HCT116 (cell line): ENCODE data around the gene ARMC2. TPM values are rescaled to one million over a fixed set of nuclear protein-coding genes. Genes with fewer than 3 reads are reported as not detected.

Experiments
- ATAC-seq: fragments of 200-7000 bp; cut with Tn5 transposase; 2 replicates; pipeline ENCODE4 v1.9.1; 2020; ENCODE audit warnings: mild to moderate bottlenecking, moderate library complexity
- BruUV-seq: library from RNA; stranded (reverse); fragments of 400-500 nt; replicated peaks from 2 replicates; lab custom pipeline; 2021; lab: Mats Ljungman, UMichigan
- CTCF ChIA-PET: fragments of 300-600 bp; sonication (Branson Sonifier 250); formaldehyde crosslinking; loops from one replicate; lab custom pipeline; 2021; ENCODE audit warnings: antibody characterized with exemption; lab: Charles Lee
- POLR2A ChIA-PET: fragments of 300-600, 350-600 bp; sonication (Branson Sonifier 250); formaldehyde crosslinking; loops from one replicate; lab custom pipeline; 2021; ENCODE audit warnings: antibody characterized with exemption; lab: Charles Lee
- RAD21 ChIA-PET, 2 experiments: fragments of 300-600 bp; sonication (Branson Sonifier 250); formaldehyde crosslinking; loops; one replicate each; lab custom pipeline; 2023; ENCODE audit warnings: low total read pairs in 2 of 2; ENCODE audit not compliant: uncharacterized antibody in 2 of 2, unreplicated experiment in 2 of 2, low non-redundant PET in 1 of 2; lab: Charles Lee
- DNase-seq: peaks from one replicate; pipeline ENCODE4 v3.0.0-alpha.2; 2010; ENCODE audit warnings: low read depth, low spot score
- H2AFZ ChIP-seq: fragments of 200-600 bp; shearing (Covaris generic), sonication (generic); 2 replicates; pipeline ENCODE4 v1.6.1; 2017; ENCODE audit warnings: low read depth, mixed run types, mixed read lengths, antibody characterized with exemption, low read length; ENCODE audit not compliant: poor library complexity, severe bottlenecking
- H3K27ac ChIP-seq: 2 replicates; pipeline ENCODE4 v1.5.1; 2012; ENCODE audit warnings: low read depth, low read length
- H3K27me3 ChIP-seq: fragments of 200-600 bp; sonication (generic); 2 replicates; pipeline ENCODE4 v1.6.1; 2016; ENCODE audit warnings: mixed run types, low read length, mixed read lengths; ENCODE audit not compliant: insufficient read depth
- H3K36me3 ChIP-seq, 2 experiments: fragments of 200-500 bp in 1 of 2; fragments of 200-600 bp in 1 of 2; sonication (Bioruptor generic) in 1 of 2; sonication (generic) in 1 of 2; 2 replicates each; pipeline versions ENCODE4 v1.5.1 to v1.6.1; 2014 to 2016; ENCODE audit warnings: low read length in 2 of 2, inconsistent platforms in 1 of 2, mixed read lengths in 1 of 2, mixed run types in 1 of 2; ENCODE audit not compliant: insufficient read depth in 2 of 2, control insufficient read depth in 1 of 2
- H3K4me1 ChIP-seq, 2 experiments: fragments of 200-600 bp in 1 of 2; sonication (generic) in 1 of 2; 2 replicates each; pipeline versions ENCODE4 v1.5.1 to v1.6.1; 2012 to 2017; ENCODE audit warnings: low read length in 2 of 2, inconsistent platforms in 1 of 2, mild to moderate bottlenecking in 1 of 2, mixed read lengths in 1 of 2, mixed run types in 1 of 2, moderate library complexity in 1 of 2; ENCODE audit not compliant: insufficient read depth in 2 of 2, control insufficient read depth in 1 of 2
- H3K4me2 ChIP-seq: fragments of 200-600 bp; sonication (generic); 2 replicates; pipeline ENCODE4 v1.6.1; 2017; ENCODE audit warnings: mixed run types, low read length, mixed read lengths
- H3K4me3 ChIP-seq, 2 experiments: fragments of 200-600 bp in 1 of 2; sonication (generic) in 1 of 2; replicated peaks in 1 of 2; 2 replicates each; pipeline ENCODE4 v1.5.1; 2011 to 2016; ENCODE audit warnings: low read length in 2 of 2, control low read depth in 1 of 2, low read depth in 1 of 2, mild to moderate bottlenecking in 1 of 2, mixed read lengths in 1 of 2, mixed run types in 1 of 2
- H3K79me2 ChIP-seq: fragments of 200-600 bp; sonication (generic); 2 replicates; pipeline ENCODE4 v1.6.1; 2017; ENCODE audit warnings: mild to moderate bottlenecking, mixed run types, low read length, moderate library complexity, mixed read lengths; ENCODE audit not compliant: insufficient read depth
- H3K9ac ChIP-seq: fragments of 200-600 bp; sonication (generic); 2 replicates; pipeline ENCODE4 v1.6.1; 2016; ENCODE audit warnings: low read length, mixed read lengths
- H3K9me2 ChIP-seq: fragments of 200-600 bp; sonication (generic), shearing (Covaris generic); 2 replicates; pipeline ENCODE4 v1.6.1; 2017; ENCODE audit warnings: mixed run types, mild to moderate bottlenecking, moderate library complexity; ENCODE audit not compliant: insufficient read depth
- H3K9me3 ChIP-seq, 2 experiments: fragments of 200-500 bp in 1 of 2; fragments of 200-600 bp in 1 of 2; sonication (Bioruptor generic) in 1 of 2; sonication (generic) in 1 of 2; 2 replicates each; pipeline ENCODE4 v1.6.1; 2014 to 2017; ENCODE audit warnings: low read length in 2 of 2, mixed read lengths in 2 of 2, inconsistent platforms in 1 of 2, low read depth in 1 of 2, mild to moderate bottlenecking in 1 of 2, mixed run types in 1 of 2, moderate library complexity in 1 of 2; ENCODE audit not compliant: control insufficient read depth in 1 of 2, insufficient read depth in 1 of 2
- H4K20me1 ChIP-seq: fragments of 200-600 bp; sonication (generic), shearing (Covaris generic); 2 replicates; pipeline ENCODE4 v1.6.1; 2017; ENCODE audit warnings: mixed run types, mild to moderate bottlenecking, moderate library complexity; ENCODE audit not compliant: insufficient read depth
- CBX3 ChIP-seq: IDR thresholded peaks from 2 replicates; pipeline ENCODE4 v1.6.1; 2012; ENCODE audit warnings: low read depth
- EGR1 ChIP-seq: IDR thresholded peaks from 2 replicates; pipeline ENCODE4 v1.6.1; 2012; ENCODE audit warnings: low read depth
- ELF1 ChIP-seq: IDR thresholded peaks from 2 replicates; pipeline ENCODE4 v1.6.1; 2012; ENCODE audit warnings: low read depth, borderline replicate concordance
- EZH2 ChIP-seq: fragments of 200-600 bp; sonication (generic); IDR thresholded peaks from 2 replicates; pipeline ENCODE4 v1.6.1; 2017; ENCODE audit warnings: antibody characterized with exemption, mixed run types
- FOSL1 ChIP-seq: IDR thresholded peaks from 2 replicates; pipeline ENCODE4 v1.6.1; 2012; ENCODE audit warnings: low read depth
- JUND ChIP-seq: IDR thresholded peaks from 2 replicates; pipeline ENCODE4 v1.6.1; 2012
- RAD21 ChIP-seq: IDR thresholded peaks from 2 replicates; pipeline ENCODE4 v1.6.1; 2012; ENCODE audit warnings: low read depth, mild to moderate bottlenecking
- SIN3A ChIP-seq: IDR thresholded peaks from 2 replicates; pipeline ENCODE4 v1.6.1; 2012; ENCODE audit warnings: low read depth
- intact Hi-C: fragments of 100-400 bp; cut with micrococcal nuclease; formaldehyde crosslinking; loops from 2 replicates; pipeline ENCODE4 v1.10.0; 2022
- total RNA-seq: library from RNA; stranded (reverse); gene quantifications from one replicate; pipeline ENCODE4 v1.2.1, GENCODE V29; 2021; ENCODE audit not compliant: unreplicated experiment
- TF ChIP-seq, protein P1 (sequence below): IDR thresholded peaks from 2 replicates; pipeline ENCODE4 v1.6.1; 2012
- TF ChIP-seq, protein P2 (sequence below): IDR thresholded peaks from 2 replicates; pipeline ENCODE4 v1.6.1; 2012; ENCODE audit warnings: low read depth

ARMC2 gene
- total RNA-seq, 1 experiment from 2014 or later, result 3.6 TPM

DNA sequence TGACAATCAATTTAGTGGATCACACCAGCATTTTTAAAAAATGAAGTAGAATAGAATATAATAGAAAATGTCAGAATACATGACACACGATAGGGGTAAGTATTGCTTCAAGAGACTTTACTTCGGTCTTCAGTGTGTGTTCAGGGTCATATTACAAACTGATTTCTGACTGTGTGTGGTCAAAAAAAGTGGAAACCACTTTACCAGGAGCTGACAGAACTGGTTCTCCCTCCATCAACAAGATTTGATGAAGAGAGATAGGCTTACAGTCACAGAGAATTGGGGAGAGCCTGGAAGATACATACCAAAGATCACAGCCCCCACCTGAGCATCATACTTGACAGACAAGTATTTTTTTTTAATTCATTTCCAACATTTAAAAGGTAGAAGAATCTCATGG, 21.7 kb downstream of the ARMC2 start (continued):
- no peak for TF ChIP-seq CBX3
- TF ChIP-seq, protein P1, sequence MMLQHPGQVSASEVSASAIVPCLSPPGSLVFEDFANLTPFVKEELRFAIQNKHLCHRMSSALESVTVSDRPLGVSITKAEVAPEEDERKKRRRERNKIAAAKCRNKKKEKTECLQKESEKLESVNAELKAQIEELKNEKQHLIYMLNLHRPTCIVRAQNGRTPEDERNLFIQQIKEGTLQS, result no peak

DNA sequence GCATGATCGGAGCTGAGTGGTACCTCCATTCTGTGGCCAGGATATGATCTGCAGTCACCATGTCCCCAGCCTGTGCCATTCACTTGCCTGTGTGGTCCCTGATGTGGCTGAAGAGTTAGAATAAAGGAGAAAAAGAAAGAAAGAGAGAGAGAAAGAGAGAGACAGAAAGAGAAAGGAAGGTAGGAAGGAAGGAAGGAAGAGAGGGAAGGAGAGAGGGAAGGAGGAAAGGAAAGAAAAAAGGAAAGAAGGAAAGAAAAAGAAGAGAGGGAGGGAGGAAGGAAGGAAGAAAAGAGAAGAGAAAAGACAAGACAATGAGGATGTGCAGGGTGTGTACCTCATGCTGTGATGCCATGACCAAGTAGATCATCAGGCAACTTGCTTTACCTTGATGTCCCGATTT, 22.1 kb downstream of the ARMC2 start:
- BruUV-seq, result no TSS peak
- RAD21 ChIA-PET, result no interaction called here
- no peaks in the 10 kb centered on the region for H3K9me2 ChIP-seq
- no peak for DNase-seq
- no peak for TF ChIP-seq JUND
- TF ChIP-seq, protein P2, sequence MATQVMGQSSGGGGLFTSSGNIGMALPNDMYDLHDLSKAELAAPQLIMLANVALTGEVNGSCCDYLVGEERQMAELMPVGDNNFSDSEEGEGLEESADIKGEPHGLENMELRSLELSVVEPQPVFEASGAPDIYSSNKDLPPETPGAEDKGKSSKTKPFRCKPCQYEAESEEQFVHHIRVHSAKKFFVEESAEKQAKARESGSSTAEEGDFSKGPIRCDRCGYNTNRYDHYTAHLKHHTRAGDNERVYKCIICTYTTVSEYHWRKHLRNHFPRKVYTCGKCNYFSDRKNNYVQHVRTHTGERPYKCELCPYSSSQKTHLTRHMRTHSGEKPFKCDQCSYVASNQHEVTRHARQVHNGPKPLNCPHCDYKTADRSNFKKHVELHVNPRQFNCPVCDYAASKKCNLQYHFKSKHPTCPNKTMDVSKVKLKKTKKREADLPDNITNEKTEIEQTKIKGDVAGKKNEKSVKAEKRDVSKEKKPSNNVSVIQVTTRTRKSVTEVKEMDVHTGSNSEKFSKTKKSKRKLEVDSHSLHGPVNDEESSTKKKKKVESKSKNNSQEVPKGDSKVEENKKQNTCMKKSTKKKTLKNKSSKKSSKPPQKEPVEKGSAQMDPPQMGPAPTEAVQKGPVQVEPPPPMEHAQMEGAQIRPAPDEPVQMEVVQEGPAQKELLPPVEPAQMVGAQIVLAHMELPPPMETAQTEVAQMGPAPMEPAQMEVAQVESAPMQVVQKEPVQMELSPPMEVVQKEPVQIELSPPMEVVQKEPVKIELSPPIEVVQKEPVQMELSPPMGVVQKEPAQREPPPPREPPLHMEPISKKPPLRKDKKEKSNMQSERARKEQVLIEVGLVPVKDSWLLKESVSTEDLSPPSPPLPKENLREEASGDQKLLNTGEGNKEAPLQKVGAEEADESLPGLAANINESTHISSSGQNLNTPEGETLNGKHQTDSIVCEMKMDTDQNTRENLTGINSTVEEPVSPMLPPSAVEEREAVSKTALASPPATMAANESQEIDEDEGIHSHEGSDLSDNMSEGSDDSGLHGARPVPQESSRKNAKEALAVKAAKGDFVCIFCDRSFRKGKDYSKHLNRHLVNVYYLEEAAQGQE, result no peak
- no peak for TF ChIP-seq ELF1
- no peak for TF ChIP-seq EGR1
- TF ChIP-seq RAD21, result no peak
- TF ChIP-seq SIN3A, result no peak
- no peak for TF ChIP-seq FOSL1
- no peak for TF ChIP-seq EZH2
- TF ChIP-seq, all 23 proteins: peak for 0
- no peak overlapping the region for H2AFZ ChIP-seq
- ChIA-PET POLR2A (no interaction called here), CTCF (no interaction called here)
- no peaks in the 10 kb centered on the region for H3K27me3 ChIP-seq
- H4K20me1 ChIP-seq, result no peaks in the 10 kb centered on the region
- no peak overlapping the region for H3K9ac ChIP-seq
- no peak overlapping the region for H3K4me2 ChIP-seq
- intact Hi-C loops, result no loop called here
- H3K79me2 ChIP-seq, result no peaks in the 10 kb centered on the region
- ATAC-seq, result no peak
- H3K4me1 ChIP-seq, result no peaks in the 10 kb centered on the region
- H3K9me3 ChIP-seq, result no peaks in the 10 kb centered on the region
- H3K27ac ChIP-seq, result no peak overlapping the region
- no peak overlapping the region for H3K4me3 ChIP-seq
- H3K36me3 ChIP-seq, result no peaks in the 10 kb centered on the region
